Muscle of leg (tissue), 11 donors: ENCODE results near the gene DPRX. TPM values are rescaled to one million over a fixed set of nuclear protein-coding genes. Genes with fewer than 3 reads are reported as not detected.
"Not testable (repeated sequence)": the region's sequence is repeated elsewhere in the genome, so short reads cannot be mapped to it uniquely, and the experiment has no call there.

Experiments used
- DNase-seq: peaks from one replicate; pipeline ENCODE4 v3.0.0; 2013
- H3K27ac ChIP-seq: one replicate; pipeline ENCODE4 v1.5.1; 2013; ENCODE audit warnings: mild to moderate bottlenecking, low read length, control low read depth
- H3K27me3 ChIP-seq: one replicate; pipeline ENCODE4 v1.6.1; 2013; ENCODE audit warnings: low read length; ENCODE audit not compliant: control insufficient read depth, insufficient read depth
- H3K36me3 ChIP-seq: one replicate; pipeline ENCODE4 v1.6.1; 2013; ENCODE audit warnings: low read length; ENCODE audit not compliant: control insufficient read depth, insufficient read depth
- H3K4me1 ChIP-seq: one replicate; pipeline ENCODE4 v1.6.1; 2013; ENCODE audit warnings: low read length; ENCODE audit not compliant: control insufficient read depth, insufficient read depth
- H3K4me3 ChIP-seq: one replicate; pipeline ENCODE4 v1.5.1; 2013; ENCODE audit warnings: low read length, control low read depth
- H3K9me3 ChIP-seq: replicated peaks from 2 replicates; pipeline ENCODE4 v1.6.1; 2013; ENCODE audit warnings: low read depth, low read length; ENCODE audit not compliant: control insufficient read depth
- WGBS: methylation state at CpG from one replicate; pipeline ENCODE4 v1.1.5; 2013; ENCODE audit warnings: missing lambda C conversion rate; ENCODE audit not compliant: insufficient coverage; 5-methylcytosine and 5-hydroxymethylcytosine counted together
- polyA plus RNA-seq, 8 donors: library from polyadenylated mRNA; unstranded; fragments of 120-200 nt; gene quantifications; one replicate each; pipeline versions ENCODE4 v1.2.1 to v1.2.3, GENCODE V29; 2013; ENCODE audit warnings: inconsistent platforms in 1 of 8, low replicate concordance in 1 of 8; ENCODE audit not compliant: insufficient read length in 8 of 8, insufficient read depth in 1 of 8
- total RNA-seq: library from RNA; stranded (reverse); fragments of 120-200 nt; gene quantifications from one replicate; pipeline ENCODE4 v1.2.4, GENCODE V29; 2013

The DPRX gene
- total and polyA plus RNA-seq, 9 donors = 0.13 to 0.31 TPM; not detected in 7

- no CpG with 5 or more reads among the region's 4 CpGs for WGBS
- Histone ChIP-seq H3K4me1 (no peaks in the 10 kb centered on the region), H3K9me3 (peaks cover 5% of the 10 kb centered on the region), H3K27ac (no peak overlapping the region), H3K36me3 (no peaks in the 10 kb centered on the region), H3K4me3 (no peak overlapping the region), H3K27me3 (no peaks in the 10 kb centered on the region)
- DNase-seq = no peak
Observed at GRCh38 chr19:53660584-53660983, 28.8 kb downstream of the DPRX start.

GRCh38 chr19:53662209-53662608, 30.4 kb downstream of the DPRX start:
- Histone ChIP-seq H3K27me3 (no peaks in the 10 kb centered on the region), H3K36me3 (no peaks in the 10 kb centered on the region), H3K9me3 (no peaks in the 10 kb centered on the region), H3K4me1 (no peaks in the 10 kb centered on the region), H3K4me3 (no peak overlapping the region), H3K27ac (no peak overlapping the region)
- 77% methylated on average over 4 of the region's 6 CpGs for WGBS
- DNase-seq = no peak

GRCh38 chr19:53664152-53664551, 32.4 kb downstream of the DPRX start:
- Histone ChIP-seq H3K27ac (no peak overlapping the region), H3K4me3 (no peak overlapping the region), H3K36me3 (no peaks in the 10 kb centered on the region), H3K27me3 (no peaks in the 10 kb centered on the region), H3K9me3 (no peaks in the 10 kb centered on the region), H3K4me1 (no peaks in the 10 kb centered on the region)
- DNase-seq = no peak
- WGBS = 94% methylated on average over 12 of the region's 12 CpGs

- WGBS = 38% methylated on average over 1 of the region's 2 CpGs
- Histone ChIP-seq H3K27ac (no peak overlapping the region), H3K36me3 (no peaks in the 10 kb centered on the region), H3K27me3 (no peaks in the 10 kb centered on the region), H3K4me3 (no peak overlapping the region), H3K9me3 (no peaks in the 10 kb centered on the region), H3K4me1 (no peaks in the 10 kb centered on the region)
- no peak for DNase-seq
Observed at GRCh38 chr19:53664760-53665159, 33.0 kb downstream of the DPRX start.

- H3K27ac ChIP-seq, H3K27me3 ChIP-seq, H3K9me3 ChIP-seq, H3K36me3 ChIP-seq, DNase-seq, H3K4me1 ChIP-seq, H3K4me3 ChIP-seq: not testable (repeated sequence)
- 90% methylated on average over 2 of the region's 3 CpGs for WGBS
Observed at GRCh38 chr19:53666331-53666730, 34.5 kb downstream of the DPRX start.

GRCh38 chr19:53668804-53669203, 37.0 kb downstream of the DPRX start:
- H3K27me3 ChIP-seq, H3K4me3 ChIP-seq, H3K27ac ChIP-seq, DNase-seq, H3K9me3 ChIP-seq, H3K4me1 ChIP-seq, H3K36me3 ChIP-seq: not testable (repeated sequence)
- WGBS = 97% methylated on average over 3 of the region's 3 CpGs

- Histone ChIP-seq H3K36me3 (no peaks in the 10 kb centered on the region), H3K9me3 (no peaks in the 10 kb centered on the region), H3K27ac (no peak overlapping the region), H3K27me3 (no peaks in the 10 kb centered on the region), H3K4me3 (no peak overlapping the region), H3K4me1 (no peaks in the 10 kb centered on the region)
- 67% methylated on average over 1 of the region's 5 CpGs for WGBS
- DNase-seq = no peak
Observed at GRCh38 chr19:53670345-53670744, 38.5 kb downstream of the DPRX start.

GRCh38 chr19:53671663-53672062, 39.9 kb downstream of the DPRX start:
- no peak overlapping the region for H3K27ac ChIP-seq
- DNase-seq = peak; percentile 1

More at GRCh38 chr19:53671663-53672062, 39.9 kb downstream of the DPRX start:
- no peaks in the 10 kb centered on the region for H3K9me3 ChIP-seq
- no peak overlapping the region for H3K4me3 ChIP-seq
- no peaks in the 10 kb centered on the region for H3K27me3 ChIP-seq
- no peaks in the 10 kb centered on the region for H3K4me1 ChIP-seq
- WGBS = 36% methylated on average over 3 of the region's 3 CpGs
- no peaks in the 10 kb centered on the region for H3K36me3 ChIP-seq

Other genes starting within 250 kb of the DPRX start
- gene ZNF765, start 236.8 kb upstream of the DPRX start, total RNA-seq = 12.0 TPM
- gene ZNF765, start 236.8 kb upstream of the DPRX start, polyA plus RNA-seq = 10 to 100 TPM in 1 of 8 donors, 1 to 10 TPM in 7; 5.5 to 10.2 (median 7.6) TPM
- 9.9 TPM for gene ZNF761, start 200.0 kb upstream of the DPRX start, total RNA-seq
- 10 to 100 TPM in 2 of 8 donors, 1 to 10 TPM in 6; 7.5 to 11.6 (median 8.3) TPM for gene ZNF761, start 200.0 kb upstream of the DPRX start, polyA plus RNA-seq
- 3.9 TPM for gene ZNF813, start 164.3 kb upstream of the DPRX start, total RNA-seq
- 1 to 10 TPM; 2.2 to 3.6 (median 2.6) TPM for gene ZNF813, start 164.3 kb upstream of the DPRX start, polyA plus RNA-seq
- gene ZNF331, start 93.9 kb upstream of the DPRX start, total RNA-seq = 14.5 TPM
- gene ZNF331, start 93.9 kb upstream of the DPRX start, polyA plus RNA-seq = 10 to 100 TPM in 7 of 8 donors, 1 to 10 TPM in 1; 8.7 to 16.7 (median 13.2) TPM
- 0.22 TPM for gene NLRP12, start 192.3 kb downstream of the DPRX start, total RNA-seq
- under 1 TPM; 0.27 to 0.49 (median 0.38) TPM for gene NLRP12, start 192.3 kb downstream of the DPRX start, polyA plus RNA-seq
- gene MYADM, start 235.9 kb downstream of the DPRX start, total RNA-seq = 21.9 TPM
- gene MYADM, start 235.9 kb downstream of the DPRX start, polyA plus RNA-seq = 100 to 1,000 TPM; 158 to 234 (median 219) TPM